HepG2 (cell line): ENCODE measurements around the gene C2CD4A. TPM values are rescaled to one million over a fixed set of nuclear protein-coding genes. Genes with fewer than 3 reads are reported as not detected.
A peak's percentile ranks its signal among the peaks of the same experiment; 100 is the strongest.

Experiments
- ATAC-seq: fragments of 200-7000 bp; cut with Tn5 transposase; 3 replicates; pipeline ENCODE4 v1.9.1; 2020; ENCODE audit warnings: mild to moderate bottlenecking, moderate library complexity
- BruUV-seq: library from RNA; stranded (reverse); fragments of 400-500 nt; replicated peaks from 2 replicates; lab custom pipeline; 2021; lab: Mats Ljungman, UMichigan
- CTCF ChIA-PET: fragments of 300-600 bp; formaldehyde crosslinking; extraction: SDS; loops from one replicate; lab custom pipeline; 2021; ENCODE audit warnings: low total read pairs, inconsistent platforms, low intra/inter-chr PET ratio; lab: Yijun Ruan, JAX
- POLR2A ChIA-PET: fragments of 350-600 bp; sonication (Branson Sonifier 250); formaldehyde crosslinking; loops from one replicate; lab custom pipeline; 2020; ENCODE audit warnings: antibody characterized with exemption, inconsistent platforms; lab: Yijun Ruan, JAX
- DNase-seq: peaks from one replicate; pipeline ENCODE4 v3.0.0-alpha.2; 2015; ENCODE audit warnings: low spot score
- FAIRE-seq: peaks from 3 replicates; lab custom pipeline; 2011; peaks lifted over from hg19 to GRCh38; lab: Jason Lieb, UNC
- H2AFZ ChIP-seq: one replicate; pipeline ENCODE4 v1.6.1; 2011; ENCODE audit warnings: low read length, inconsistent platforms
- H3K27ac ChIP-seq: fragments of 300-600 bp; 3 replicates; pipeline ENCODE4 v1.8.0; 2011; ENCODE audit warnings: mixed run types, mild to moderate bottlenecking, mixed read lengths, low read length, inconsistent platforms; ENCODE audit not compliant: insufficient read depth; ENCODE audit errors: extremely low read length
- H3K27me3 ChIP-seq, 2 experiments: fragments of 200-600 bp in 1 of 2; 2 replicates in 1 of 2; 3 replicates in 1 of 2; pipeline versions ENCODE4 v1.6.0 to v1.8.0; 2011; ENCODE audit warnings: low read length in 2 of 2, mild to moderate bottlenecking in 2 of 2, moderate library complexity in 2 of 2, inconsistent platforms in 1 of 2; ENCODE audit not compliant: insufficient read depth in 2 of 2, control insufficient read depth in 1 of 2
- H3K36me3 ChIP-seq, 2 experiments: fragments of 200-600 bp in 1 of 2; replicated peaks in 1 of 2; 2 replicates in 1 of 2; 3 replicates in 1 of 2; pipeline versions ENCODE4 v1.5.1 to v1.8.0; 2011; ENCODE audit warnings: low read length in 2 of 2, inconsistent platforms in 1 of 2; ENCODE audit not compliant: insufficient read depth in 2 of 2, control insufficient read depth in 1 of 2
- H3K4me1 ChIP-seq: 2 replicates; pipeline ENCODE4 v1.5.1; 2012; ENCODE audit warnings: low read length, inconsistent platforms; ENCODE audit not compliant: insufficient read depth
- H3K4me2 ChIP-seq: 2 replicates; pipeline ENCODE4 v1.6.0; 2011; ENCODE audit warnings: low read depth, low read length, inconsistent platforms
- H3K4me3 ChIP-seq, 3 experiments: fragments of 200-600 bp in 1 of 3; sonication (generic), shearing (Covaris generic) in 1 of 3; replicated peaks in 1 of 3; 2 replicates each; pipeline ENCODE4 v1.5.1; 2011 to 2016; ENCODE audit warnings: low read length in 3 of 3, inconsistent platforms in 2 of 3, low read depth in 2 of 3, mild to moderate bottlenecking in 2 of 3, control low read depth in 1 of 3, mixed read lengths in 1 of 3; ENCODE audit not compliant: insufficient read depth in 1 of 3
- H3K79me2 ChIP-seq: one replicate; pipeline ENCODE4 v1.6.1; 2011; ENCODE audit warnings: low read length, inconsistent platforms; ENCODE audit not compliant: insufficient read depth
- H3K9ac ChIP-seq: 2 replicates; pipeline ENCODE4 v1.6.0; 2011; ENCODE audit warnings: mild to moderate bottlenecking, low read depth, low read length, inconsistent platforms; ENCODE audit not compliant: insufficient read depth
- H3K9me3 ChIP-seq: 2 replicates; pipeline ENCODE4 v1.5.1; 2012; ENCODE audit warnings: mild to moderate bottlenecking, low read length
- H4K20me1 ChIP-seq: 2 replicates; pipeline ENCODE4 v1.6.0; 2011; ENCODE audit warnings: inconsistent platforms, mild to moderate bottlenecking, low read length, moderate library complexity; ENCODE audit not compliant: insufficient read depth
- FOXA3 ChIP-seq: IDR thresholded peaks from 2 replicates; pipeline ENCODE4 v1.6.1; 2016; ENCODE audit warnings: missing genetic modification reagents, missing compliant biosample characterization
- MAZ ChIP-seq, 2 experiments: sonication (generic) in 1 of 2; formaldehyde crosslinking in 1 of 2; IDR thresholded peaks; 2 replicates each; pipeline versions ENCODE4 v1.5.0 to v1.6.1; 2012 to 2020; ENCODE audit warnings: low read depth in 2 of 2, mild to moderate bottlenecking in 2 of 2, borderline replicate concordance in 1 of 2, improper control_type of control experiment in 1 of 2, low read length in 1 of 2, missing genetic modification reagents in 1 of 2, moderate library complexity in 1 of 2
- MIXL1 ChIP-seq: IDR thresholded peaks from 2 replicates; pipeline ENCODE4 v1.6.1; 2016
- ZNF572 ChIP-seq: sonication (generic); formaldehyde crosslinking; IDR thresholded peaks from 2 replicates; pipeline ENCODE4 v1.5.1; 2020; ENCODE audit warnings: mild to moderate bottlenecking, missing genetic modification reagents
- WGBS: methylation state at CpG from one replicate; pipeline ENCODE4 v1.1.6; 2017; ENCODE audit warnings: low lambda C conversion rate; 5-methylcytosine and 5-hydroxymethylcytosine counted together
- in situ Hi-C: cut with HindIII; loops from 2 replicates; pipeline ENCODE4 v1.10.0; 2017; ENCODE audit warnings: low pct_unique_long_range_greater_than_20kb; ENCODE audit not compliant: extremely low pct_ligation_motif_present
- intact Hi-C: fragments of 100-400 bp; cut with micrococcal nuclease; formaldehyde crosslinking; loops from one replicate; pipeline ENCODE4 v1.10.0; 2022; ENCODE audit not compliant: unreplicated experiment
- polyA plus RNA-seq, 8 experiments: library from polyadenylated mRNA; depleted of rRNA in 3 of 8; stranded (reverse) in 7 of 8; unstranded in 1 of 8; fragments of >200 nt; fragmentation: Illumina TruSeq in 4 of 8; extraction: Trizol in 4 of 8; gene quantifications; 2 replicates each; pipeline versions ENCODE4 v1.2.1 to v1.2.3, GENCODE V29; 2011 to 2016; ENCODE audit warnings: low read depth in 4 of 8, missing spikeins in 1 of 8, mixed read lengths in 1 of 8; ENCODE audit not compliant: insufficient read depth in 1 of 8
- total RNA-seq, 5 experiments: library from RNA; depleted of rRNA; stranded (reverse); fragments of >200 nt; fragmentation: Illumina TruSeq; extraction: Trizol; gene quantifications; 2 replicates each; pipeline ENCODE4 v1.2.3, GENCODE V29; 2016; ENCODE audit warnings: low read depth in 1 of 5
- TF ChIP-seq, protein P1 (sequence below), 2 experiments: sonication (generic) in 1 of 2; formaldehyde crosslinking in 1 of 2; IDR thresholded peaks; 2 replicates each; pipeline versions ENCODE4 v1.4.0 to v1.6.1; 2016 to 2020; ENCODE audit warnings: borderline replicate concordance in 1 of 2, low read depth in 1 of 2, mild to moderate bottlenecking in 1 of 2, missing genetic modification reagents in 1 of 2
- TF ChIP-seq, protein P2 (sequence below): sonication (generic); formaldehyde crosslinking; IDR thresholded peaks from 2 replicates; pipeline ENCODE4 v1.4.0; 2020; ENCODE audit warnings: mild to moderate bottlenecking, missing genetic modification reagents

C2CD4A gene
- total and polyA plus RNA-seq, 2 of the 13 experiments (the other 11 are each of a cell fraction or from before 2014, with no cell fraction given): 0.20 TPM; not detected in 1

DNA sequence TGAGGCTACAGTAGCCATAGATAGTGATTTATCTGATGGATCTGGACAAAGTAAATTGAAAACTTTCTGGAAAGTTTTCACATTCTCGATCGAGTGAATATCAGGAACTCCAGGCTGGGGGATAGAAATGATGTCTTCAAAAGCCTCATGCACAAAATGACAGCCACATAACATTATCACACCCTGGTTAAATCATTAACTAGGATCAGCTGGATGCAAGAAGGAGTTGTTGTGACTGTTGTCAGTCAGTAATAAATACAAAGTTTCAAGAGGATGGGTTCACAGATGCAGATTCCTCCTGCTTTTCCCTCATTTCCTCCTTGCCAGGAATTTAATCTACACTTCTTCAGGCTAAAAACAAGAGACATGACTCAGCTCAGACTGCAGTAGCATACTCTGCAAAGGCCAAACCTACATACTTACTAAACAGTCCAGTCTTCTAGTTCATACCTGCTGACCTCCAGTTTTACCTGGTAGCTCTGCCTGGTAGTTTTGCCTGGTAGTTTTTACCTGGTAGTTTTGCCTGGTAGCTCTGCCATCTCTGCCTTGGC, 40.9 kb downstream of the C2CD4A start:
- Histone ChIP-seq H3K27me3 (peaks cover 0 to 15% of the 10 kb centered on the region in 2 experiments; a peak in 1 of 5 replicates), H3K4me3 (no peak overlapping the region), H3K36me3 (no peaks in the 10 kb centered on the region), H3K4me2 (no peak overlapping the region), H3K4me1 (peaks cover 5% of the 10 kb centered on the region), H3K9ac (no peak overlapping the region), H4K20me1 (no peaks in the 10 kb centered on the region), H3K27ac (no peak overlapping the region), H3K79me2 (no peaks in the 10 kb centered on the region), H3K9me3 (no peaks in the 10 kb centered on the region), H2AFZ (no peak overlapping the region)
- POLR2A ChIA-PET: no interaction called here
- no peak for DNase-seq
- BruUV-seq: no TSS peak
- TF ChIP-seq, protein P1, sequence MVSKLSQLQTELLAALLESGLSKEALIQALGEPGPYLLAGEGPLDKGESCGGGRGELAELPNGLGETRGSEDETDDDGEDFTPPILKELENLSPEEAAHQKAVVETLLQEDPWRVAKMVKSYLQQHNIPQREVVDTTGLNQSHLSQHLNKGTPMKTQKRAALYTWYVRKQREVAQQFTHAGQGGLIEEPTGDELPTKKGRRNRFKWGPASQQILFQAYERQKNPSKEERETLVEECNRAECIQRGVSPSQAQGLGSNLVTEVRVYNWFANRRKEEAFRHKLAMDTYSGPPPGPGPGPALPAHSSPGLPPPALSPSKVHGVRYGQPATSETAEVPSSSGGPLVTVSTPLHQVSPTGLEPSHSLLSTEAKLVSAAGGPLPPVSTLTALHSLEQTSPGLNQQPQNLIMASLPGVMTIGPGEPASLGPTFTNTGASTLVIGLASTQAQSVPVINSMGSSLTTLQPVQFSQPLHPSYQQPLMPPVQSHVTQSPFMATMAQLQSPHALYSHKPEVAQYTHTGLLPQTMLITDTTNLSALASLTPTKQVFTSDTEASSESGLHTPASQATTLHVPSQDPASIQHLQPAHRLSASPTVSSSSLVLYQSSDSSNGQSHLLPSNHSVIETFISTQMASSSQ (IDR thresholded peaks at IDR 0.05; ENCODE audit: low read depth): peak; percentile 43; the same call in 1 of the 2 replicates
- TF ChIP-seq, protein P1 (CRISPR knock-in tag; IDR thresholded peaks at IDR 0.05; ENCODE audit: borderline replicate concordance): no peak
- TF ChIP-seq FOXA3 (CRISPR knock-in tag): no peak
- intact Hi-C loops: no loop called here
- CTCF ChIA-PET: no interaction called here
- FAIRE-seq: no peak
- 4% methylated on average over 2 of the region's 2 CpGs for WGBS
- in situ Hi-C loops: no loop called here
- ATAC-seq: no peak

DNA sequence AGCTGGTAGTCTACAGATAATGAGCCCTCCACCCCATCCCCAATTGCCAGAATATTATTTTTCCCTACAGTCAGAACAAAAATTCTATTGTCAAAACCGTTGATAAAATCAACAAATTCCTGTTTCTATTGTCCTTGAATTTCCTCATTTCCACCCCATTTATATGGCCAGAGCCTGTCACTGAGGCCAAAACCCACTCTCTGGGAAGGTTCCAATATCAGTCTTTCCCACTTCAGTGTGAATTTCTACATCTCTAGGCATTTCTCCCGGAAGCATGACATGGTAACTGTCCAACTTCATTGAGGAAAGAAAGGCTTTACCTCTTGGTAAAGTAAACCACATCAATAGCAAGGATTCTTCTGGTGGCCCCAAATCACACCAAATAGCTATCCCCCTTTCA, 41.6 kb downstream of the C2CD4A start:
- CTCF ChIA-PET: no interaction called here
- no peak overlapping the region for H3K4me3 ChIP-seq
- no TSS peak for BruUV-seq
- POLR2A ChIA-PET: no interaction called here
- no peak overlapping the region for H3K9ac ChIP-seq
- peaks cover 0 to 16% of the 10 kb centered on the region in 2 experiments; a peak in 1 of 5 replicates for H3K27me3 ChIP-seq
- no peaks in the 10 kb centered on the region for H3K9me3 ChIP-seq
- H3K4me1 ChIP-seq: peaks cover 12% of the 10 kb centered on the region
- H3K79me2 ChIP-seq: no peaks in the 10 kb centered on the region
- no peak overlapping the region for H3K27ac ChIP-seq
- no peaks in the 10 kb centered on the region for H4K20me1 ChIP-seq
- DNase-seq: no peak
- in situ Hi-C loops (no loop called here), intact Hi-C loops (no loop called here)
- ATAC-seq: no peak
- TF ChIP-seq MIXL1 (CRISPR knock-in tag) (no peak), MAZ (IDR thresholded peaks at IDR 0.05; ENCODE audit: borderline replicate concordance, low read depth, low read length) (no peak), MAZ (CRISPR knock-in tag; IDR thresholded peaks at IDR 0.05; ENCODE audit: low read depth) (no peak), ZNF572 (CRISPR knock-in tag) (no peak)
- TF ChIP-seq, protein P2, sequence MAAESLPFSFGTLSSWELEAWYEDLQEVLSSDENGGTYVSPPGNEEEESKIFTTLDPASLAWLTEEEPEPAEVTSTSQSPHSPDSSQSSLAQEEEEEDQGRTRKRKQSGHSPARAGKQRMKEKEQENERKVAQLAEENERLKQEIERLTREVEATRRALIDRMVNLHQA (CRISPR knock-in tag): no peak
- FAIRE-seq: no peak
- H2AFZ ChIP-seq: no peak overlapping the region
- WGBS: 15% methylated on average over 2 of the region's 2 CpGs
- no peak overlapping the region for H3K4me2 ChIP-seq
- no peaks in the 10 kb centered on the region for H3K36me3 ChIP-seq
